HG03342 (cell line): Measurements from ENCODE around the gene IFITM10.

Source experiments
- ATAC-seq: cut with Tn5 transposase; IDR thresholded peaks from one replicate; pipeline ENCODE4 v1.9.1; 2021; ENCODE audit warnings: mild to moderate bottlenecking, moderate library complexity; ENCODE audit not compliant: unreplicated experiment

The IFITM10 gene

DNA sequence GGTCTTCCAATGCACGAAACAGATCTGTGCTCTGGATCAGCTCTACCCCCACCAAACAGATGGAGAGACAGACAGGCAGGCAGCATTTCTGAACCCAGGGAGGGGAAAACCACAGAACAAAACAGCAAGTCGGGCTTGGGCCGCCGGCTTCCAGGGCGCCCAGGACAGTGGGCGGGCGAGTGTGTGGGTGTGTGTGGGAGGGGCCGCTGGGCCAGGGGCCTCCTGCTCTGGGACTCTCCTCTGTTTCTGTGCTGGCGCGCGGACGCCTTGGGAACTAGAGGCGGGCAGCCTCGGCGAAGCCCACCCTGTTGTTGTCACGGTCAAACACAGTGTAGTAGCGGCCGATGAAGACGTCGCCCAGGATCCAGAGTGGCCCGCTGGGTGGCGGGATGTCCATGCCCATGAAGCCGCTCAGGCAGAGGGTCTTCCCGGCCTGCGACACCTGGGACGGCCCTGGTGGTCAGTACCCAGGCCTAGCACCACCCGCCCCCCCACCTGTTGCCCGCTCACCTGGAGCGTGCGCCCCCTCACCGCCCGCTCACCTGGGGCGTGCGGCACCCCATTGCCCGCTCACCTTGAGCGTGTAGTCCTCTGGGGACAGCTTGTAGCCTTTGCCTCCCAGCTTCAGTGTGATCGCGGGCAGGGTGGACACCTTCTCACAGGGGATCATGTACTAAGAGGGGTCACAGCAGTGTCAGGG, 3.0 kb upstream of the IFITM10 start:
- ATAC-seq = no peak

DNA sequence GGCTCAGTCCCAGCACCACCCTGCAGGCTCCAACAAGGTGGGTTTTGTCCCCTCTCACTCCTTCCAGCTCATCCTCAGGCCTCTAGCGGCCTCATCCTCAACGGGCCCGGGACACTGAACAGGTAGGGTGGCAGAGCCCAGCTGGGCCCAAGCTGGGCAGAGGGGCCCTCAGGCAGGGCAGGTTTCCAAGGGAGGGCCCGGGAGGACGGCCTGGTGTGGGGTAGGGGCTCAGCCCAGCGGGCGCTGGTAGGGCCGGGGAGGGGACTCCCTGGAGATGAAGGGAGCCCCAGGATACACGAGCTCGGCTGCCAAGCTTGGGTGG, 2.5 kb upstream of the IFITM10 start:
- no peak for ATAC-seq

DNA sequence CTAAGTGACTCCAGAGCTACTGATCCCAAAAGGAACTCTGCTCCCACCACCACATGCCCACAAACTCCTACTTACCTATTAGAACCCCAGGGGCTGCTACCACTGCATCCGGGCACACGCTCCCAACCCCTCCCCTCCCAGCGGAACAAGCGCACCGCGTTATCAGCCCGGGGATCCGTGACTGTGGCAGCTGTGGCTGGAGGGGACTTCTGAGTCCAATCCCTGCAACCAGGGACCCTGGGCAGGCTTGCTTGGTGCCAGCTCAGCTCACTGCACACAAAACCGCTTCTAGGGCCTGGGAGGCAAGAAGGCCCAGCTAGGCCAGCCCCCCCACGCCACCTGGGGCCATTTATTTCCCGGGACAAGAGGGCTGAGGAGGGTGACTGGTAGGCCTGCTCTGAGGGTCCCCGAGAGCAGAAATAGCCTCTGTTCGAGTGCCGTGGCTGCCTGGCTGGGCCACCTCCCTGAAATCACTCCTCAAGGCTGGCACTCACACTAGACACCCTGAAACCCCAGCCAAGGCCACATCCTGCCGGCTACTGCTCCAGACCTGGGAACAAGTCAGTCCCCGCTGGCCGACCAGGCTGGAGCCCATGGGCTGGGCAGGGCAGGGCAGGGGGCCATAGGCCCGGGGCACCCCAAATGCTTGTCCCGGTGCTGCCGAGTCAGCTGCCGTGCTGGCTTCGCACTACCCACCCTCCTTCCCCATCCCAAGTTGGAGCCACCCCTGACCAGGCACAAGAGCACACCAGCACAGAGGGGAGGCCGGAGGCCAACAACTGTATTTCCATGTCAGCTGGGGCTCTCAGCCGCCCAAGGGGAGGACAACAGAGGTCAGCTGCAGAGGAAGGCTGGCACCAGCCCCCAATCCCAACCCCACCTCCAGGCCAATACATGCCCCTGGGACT, 1.9 kb upstream of the IFITM10 start:
- ATAC-seq = no peak

DNA sequence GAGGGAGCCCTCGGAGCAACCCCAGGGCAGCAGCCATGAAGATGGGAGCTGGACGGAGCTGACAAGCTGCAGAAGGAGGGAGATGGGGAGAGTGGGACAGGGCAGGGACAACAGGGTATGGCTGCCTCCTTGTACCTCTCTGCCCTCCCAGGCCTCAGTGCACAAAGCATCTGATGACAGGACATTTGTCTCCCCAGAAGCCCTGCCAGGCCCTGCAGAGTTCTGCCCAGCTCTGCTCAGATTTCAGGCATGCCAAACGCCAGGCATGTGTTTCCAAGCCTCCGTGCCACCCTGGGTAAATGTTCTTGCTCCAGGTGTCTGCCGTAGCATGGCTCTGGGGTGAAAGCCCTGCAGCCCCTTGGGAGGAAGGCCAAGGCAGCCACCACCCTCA, 1.1 kb upstream of the IFITM10 start:
- ATAC-seq = no peak

DNA sequence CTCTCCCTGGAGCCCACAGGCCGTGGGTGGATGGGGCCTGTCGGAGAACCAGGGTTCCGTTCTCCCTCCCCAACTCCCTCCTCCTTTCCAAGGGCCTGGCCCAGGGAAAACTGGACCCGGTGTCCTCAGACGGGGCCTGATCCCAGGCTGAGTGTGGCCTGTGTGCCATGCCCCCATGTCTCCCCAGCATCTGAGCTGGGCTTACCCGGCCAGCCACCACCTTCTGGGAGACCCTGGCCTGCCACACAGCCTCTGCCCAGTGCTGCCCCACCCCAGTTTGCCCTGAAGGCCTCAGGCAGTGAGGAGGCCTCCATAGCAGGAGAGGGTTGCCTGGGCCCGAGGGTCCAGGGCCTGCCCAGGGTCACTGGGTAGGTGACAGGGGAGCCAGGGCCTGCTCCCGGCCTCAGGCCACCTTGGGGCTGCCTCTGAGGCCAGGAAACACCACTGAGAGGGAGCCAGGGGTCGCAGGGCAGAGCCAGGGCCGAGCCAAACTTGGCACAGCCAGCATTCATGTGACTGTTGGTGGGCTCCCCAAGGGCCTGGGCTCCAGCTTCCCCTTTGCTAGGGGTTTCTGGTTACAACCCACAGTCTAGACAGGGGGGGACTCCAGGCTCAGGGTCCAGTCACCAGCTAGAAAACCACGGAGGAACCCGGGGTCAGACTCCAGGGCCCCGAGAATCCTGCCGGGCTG, 590 bp upstream of the IFITM10 start:
- ATAC-seq = no peak

DNA sequence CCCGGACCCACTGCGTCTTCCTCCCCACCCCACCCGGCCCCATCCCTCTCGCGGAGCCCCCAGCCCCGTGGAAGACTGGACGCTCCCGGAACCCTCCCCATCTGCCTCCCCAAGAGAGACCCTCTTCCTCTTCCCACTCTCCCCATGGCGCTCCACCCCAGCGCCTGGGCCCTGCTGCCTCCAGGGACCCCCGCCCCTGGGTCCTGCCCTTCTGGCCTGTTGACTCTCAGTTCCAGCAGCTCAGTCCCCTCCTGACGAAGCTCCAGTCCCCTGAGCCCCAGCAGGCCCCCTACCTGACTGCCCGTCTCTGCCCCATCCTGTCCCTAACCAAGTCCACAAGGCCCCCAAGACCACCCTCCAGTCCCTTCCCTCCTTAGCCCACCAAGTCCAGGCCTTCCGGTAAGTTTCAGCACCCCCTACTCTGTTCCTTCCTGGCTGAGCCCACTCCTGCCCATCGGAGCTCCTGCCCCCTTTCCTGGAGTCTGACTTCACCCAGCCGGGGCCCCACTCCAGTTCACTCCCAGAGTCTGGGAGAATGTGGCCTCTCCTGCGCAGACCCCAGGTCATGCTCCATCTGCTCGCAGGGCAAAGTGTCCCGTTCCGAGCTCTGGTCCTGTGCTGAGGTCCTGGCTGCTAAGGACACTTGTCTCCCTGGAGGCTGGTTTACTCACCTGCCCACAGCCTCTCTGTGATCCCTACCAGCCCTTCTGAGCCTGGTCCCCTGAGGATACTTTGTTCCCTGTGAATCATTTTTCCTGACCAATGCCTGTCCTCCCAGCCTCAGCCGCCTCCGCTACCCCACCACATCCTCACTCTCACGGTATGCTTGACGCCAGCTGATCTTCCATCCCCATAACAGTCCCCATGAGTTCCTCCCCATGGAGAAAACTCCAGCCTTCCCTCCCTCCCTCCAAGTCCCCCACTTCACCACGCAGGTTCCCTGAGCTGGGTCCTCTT, 722 bp downstream of the IFITM10 start:
- no peak for ATAC-seq

DNA sequence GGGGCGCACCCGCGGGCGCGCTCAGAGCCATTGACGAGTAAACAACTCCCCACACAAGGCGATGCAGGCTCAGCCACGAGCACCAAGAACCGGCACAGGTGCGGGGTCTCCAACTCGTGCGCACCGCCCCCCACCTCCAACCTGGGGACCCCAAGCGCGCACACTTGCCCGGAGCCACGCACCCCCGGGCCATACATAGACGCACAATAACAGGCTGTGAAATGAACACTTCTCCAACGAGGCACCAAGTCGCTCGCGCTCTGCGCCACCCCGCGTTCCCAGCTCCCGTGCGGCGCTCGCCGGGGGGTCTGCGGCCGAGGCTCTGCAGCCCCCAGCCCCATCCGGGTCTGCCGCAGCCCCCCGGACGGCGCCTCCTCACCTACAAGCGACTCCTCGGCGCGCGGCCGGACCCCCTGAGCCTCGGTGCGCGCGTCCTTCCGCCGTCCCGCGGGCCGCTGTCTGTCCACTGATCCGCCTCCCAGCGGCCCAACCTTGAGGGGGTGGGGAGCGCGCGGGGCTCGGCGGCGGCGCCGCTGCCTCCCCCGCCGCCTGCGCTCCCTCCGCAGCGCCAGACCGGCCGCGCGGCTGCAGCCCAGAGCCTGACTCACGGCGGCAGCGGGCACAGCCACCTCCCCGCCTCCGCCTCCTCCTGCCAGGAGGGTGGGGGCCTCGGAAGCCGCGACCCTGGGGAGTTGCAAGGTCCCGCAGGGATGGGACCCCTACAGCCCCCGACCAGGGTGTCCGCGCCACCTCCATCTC, 1.6 kb downstream of the IFITM10 start:
- no peak for ATAC-seq

DNA sequence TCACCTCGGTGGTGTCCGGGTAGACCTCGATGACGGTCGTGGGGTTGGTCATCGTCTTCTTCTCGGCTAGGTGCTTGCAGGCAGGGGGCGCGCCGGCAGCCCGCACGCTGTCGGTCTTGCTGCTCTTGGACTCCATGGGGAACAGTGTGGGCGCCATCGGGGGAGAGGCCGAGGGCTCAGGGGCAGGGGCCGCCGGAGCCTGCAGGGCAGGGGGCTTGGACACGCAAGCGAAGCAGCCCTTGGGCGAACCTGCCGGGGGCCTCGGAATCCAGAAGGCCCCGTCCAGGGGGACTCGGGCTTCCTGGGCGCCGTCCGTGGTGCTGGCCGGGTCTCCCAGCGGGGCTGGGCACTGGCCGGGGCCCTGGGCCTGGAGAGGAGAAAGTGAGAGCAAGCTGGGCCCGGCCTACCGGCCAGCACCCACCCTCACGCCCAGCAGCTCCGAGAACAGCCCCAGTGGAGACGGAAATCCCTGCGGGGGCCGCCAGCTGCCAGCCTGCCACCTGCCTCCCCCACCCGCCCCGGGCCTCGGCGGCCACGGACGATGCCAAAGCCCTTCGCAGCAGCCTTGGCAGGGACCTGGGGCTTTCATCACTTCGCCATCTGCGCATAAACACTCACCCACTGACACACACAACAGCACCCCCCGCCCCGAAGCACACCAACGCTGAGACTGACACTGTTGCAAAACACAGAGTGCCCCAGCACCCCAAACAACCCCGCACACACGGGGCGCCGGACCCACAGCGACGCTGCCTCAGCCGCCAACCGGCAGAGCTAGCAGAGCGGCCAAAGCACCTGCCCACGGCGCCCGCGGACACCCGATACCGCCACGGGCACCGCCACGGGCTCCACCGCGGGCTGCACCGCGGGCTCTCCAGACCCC, 2.4 kb downstream of the IFITM10 start:
- ATAC-seq = no peak

DNA sequence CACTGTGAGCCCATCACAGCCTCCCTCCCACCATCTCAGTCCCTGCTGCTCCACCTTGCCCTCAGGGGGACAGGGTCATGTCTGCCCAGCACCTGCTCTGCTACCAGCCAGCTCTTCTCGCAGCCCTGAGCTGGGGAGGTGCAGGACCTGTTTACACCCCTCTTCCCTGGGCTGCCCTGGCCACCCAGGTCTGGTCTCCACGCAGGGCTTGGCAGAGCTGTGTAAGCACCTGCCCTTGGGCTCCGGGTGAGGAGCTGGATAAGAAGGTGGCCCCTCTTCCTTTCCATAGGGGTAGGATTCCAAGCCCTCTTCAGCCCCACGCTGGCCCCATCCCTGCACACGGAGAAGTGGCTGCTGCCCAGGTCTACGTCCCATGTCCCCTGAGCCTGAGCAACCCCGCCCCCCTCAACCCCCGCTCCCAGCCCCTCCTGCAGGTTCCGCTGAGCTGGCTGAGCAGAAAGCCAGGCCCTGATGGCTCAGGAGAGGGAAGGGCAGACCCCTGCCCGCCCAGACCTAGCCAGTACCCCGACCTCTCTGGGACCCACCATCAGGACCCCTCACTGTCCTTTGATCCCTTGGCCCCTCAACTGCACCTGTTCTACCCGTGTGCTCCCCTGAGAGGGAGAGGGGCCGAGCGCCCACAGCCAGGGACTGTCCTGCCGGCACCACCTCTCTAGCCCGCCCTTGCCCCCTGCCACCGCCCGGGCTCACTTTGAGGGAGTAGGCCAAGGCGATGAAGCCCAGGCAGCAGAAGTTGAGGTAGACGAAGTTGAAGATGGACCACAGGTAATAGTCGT, 3.2 kb downstream of the IFITM10 start:
- ATAC-seq = no peak

DNA sequence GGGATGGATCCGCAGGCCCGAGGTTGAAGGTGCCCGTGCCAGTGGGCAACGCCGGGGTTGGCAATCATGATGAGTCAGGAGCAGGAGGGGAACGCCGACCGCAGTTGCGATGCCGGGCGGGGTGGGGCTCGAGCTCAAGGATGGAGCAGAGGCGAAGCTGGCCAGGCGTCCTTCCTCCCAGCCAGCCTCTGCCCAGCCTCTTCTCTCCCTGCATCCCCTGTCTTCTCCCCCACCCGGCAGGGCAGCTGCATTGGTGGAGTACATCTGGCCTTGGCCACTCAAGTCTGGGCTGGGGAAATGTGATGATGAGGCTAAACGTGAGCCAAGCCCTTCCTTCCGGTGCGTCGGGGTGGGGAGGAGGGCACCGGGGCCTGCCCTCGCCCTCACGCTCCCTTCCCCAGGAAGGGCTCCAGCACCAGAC, 3.9 kb downstream of the IFITM10 start:
- no peak for ATAC-seq

DNA sequence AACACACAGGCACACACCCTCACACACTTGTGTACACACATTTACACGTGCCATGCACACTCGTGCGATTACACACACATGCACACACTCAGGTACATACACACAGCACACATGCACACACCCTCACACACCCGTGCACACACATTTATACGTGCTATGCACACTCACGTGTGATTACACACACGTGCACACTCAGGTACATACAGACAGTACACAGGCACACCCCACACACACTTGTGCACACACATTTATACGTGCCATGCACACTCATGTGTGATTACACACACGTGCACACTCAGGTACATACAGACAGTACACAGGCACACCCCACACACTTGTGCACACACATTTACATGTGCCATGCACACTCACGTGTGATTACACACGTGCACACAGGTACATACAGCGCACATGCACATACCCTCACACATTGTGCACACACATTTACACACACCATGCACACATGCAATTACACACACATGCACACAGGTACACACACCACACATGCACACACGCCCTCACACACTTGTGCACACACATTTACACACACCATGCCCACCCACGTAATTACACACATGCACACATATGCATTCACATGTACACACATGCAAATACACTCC, 4.6 kb downstream of the IFITM10 start:
- no peak for ATAC-seq

DNA sequence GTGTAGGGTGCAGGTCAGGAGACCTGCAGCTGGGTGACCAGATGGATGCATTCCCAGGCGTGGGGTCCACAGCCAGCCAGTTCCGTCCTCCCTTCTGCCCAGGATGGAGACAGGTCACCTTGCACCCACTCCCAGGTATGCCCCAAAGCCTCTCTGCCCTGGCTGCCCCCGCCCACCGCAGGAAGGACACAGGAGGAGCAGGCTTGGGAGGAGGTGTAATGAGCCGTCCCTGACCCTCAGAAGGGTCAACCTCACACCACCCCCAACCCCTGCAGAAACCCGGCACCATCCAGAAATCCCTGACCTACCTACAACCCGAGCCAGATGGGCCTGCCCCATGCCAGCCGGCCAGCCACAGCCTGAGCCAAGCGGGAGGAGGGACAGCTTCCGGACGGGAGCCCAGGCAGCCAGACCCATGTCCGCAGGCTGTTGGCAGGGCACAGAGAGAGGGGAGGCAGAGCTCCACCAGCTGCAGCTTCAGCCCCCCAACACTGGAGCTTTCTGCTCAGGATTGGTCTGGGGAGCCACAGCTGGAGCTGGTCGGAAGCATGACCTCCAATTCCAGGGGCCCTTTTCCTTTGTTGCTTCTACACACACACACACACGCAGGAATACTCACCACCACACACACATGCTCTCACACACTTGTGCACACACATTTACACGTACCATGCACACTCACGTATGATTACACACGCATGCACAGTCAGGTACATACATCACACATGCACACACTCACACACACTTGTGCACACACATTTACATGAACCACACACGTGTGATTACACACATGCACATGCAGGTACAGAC, 5.3 kb downstream of the IFITM10 start:
- no peak for ATAC-seq

DNA sequence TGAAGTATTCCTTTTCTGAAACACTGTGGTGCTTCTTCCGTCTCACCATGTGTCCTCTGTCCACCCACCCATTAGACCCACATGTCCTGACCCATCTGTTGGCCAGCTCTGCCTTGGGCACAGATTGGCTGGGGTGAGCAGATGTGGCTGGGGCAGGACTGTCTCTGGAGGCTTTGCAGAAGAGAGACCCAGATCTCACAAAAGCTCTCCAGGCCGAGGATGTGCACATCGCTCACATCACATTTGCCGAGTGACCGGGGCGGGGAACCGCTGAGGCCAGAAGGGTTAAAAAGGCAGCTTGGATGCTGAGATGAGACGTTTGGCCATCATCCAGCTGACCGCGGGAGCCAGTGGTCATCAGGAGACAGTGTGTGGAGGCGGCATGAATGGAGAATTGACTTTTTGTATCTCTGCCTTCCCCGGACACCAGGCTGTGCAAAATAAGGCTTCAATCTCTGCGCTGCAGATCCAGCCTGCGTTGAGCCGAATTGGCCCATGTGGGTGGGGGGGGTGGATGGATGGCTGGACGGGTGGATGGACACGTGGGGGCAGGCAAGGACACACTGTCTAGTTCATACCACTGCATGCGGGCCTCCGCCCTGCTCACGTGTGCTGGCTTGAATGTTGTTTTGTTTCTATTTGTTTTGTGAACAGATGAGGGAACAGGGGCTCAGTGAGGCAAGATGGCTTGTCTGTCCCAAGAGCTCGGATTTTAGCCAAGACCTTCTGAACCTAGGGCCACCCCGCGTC, 6.1 kb downstream of the IFITM10 start:
- ATAC-seq = no peak

DNA sequence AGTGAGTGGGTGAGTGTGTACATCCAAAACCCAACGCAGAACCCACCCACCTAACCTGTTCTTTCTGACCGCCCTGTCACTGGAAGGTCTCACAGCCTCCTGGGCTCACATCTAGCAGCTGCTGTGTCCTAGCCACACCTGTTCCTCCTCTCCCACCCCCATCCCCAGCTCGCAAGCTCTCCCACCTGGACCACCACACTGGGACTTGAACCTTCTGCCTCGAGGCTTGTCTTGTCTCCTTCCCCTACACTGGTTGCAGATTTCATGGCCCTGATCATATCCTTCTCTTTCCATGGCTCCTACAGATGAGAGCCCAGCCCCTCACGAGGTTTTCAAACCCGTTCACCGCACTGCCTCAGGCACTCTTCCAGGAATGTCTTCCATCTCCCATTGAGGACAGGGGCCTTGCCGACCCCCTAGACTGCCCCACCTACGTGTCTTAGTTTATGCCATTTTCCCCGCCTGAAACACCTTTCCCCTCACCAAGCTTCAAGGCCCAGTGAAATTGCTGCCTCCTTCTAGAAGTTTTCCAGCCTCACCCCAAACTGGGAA, 6.7 kb downstream of the IFITM10 start:
- ATAC-seq = no peak

DNA sequence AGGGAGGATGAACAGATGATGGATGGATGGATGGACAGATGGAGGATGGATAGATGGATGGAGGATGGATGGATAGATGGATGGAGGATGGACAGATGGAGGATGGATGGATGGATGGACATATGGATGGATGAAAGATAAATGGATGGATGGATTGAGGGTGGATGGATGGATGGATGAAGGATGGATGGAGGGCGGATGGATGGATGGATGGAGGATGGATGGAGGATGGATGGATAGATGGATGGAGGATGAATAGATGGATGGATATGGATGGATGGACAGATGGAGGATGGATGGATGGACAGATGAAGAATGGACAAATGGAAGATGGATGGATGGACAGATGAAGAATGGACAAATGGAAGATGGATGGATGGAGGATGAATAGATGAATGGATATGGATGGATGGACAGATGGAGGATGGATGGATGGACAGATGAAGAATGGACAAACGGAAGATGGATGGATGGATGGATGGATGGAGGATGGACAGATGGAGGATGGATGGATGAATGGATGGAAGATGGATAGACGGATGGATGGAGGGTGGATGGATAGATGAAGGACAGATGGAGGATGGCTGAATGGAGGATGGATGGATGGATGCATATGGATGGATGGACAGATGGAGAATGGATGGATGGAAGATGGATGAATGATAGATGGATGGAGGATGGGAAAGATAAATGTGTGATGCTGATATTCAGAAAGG, 7.4 kb downstream of the IFITM10 start:
- ATAC-seq = no peak
